Activated CD4-positive, alpha-beta T cell treated with anti-CD3 and anti-CD28 coated beads, Interleukin-2, Interleukin-6, amounts not matched to agents 100 ng/mL and 50 ng/mL, durations not matched to agents 16 hours and 8 hours (primary cell): ENCODE measurements around the gene TENM4.

Experiments used
- DNase-seq: peaks from one replicate; pipeline ENCODE4 v3.0.0-alpha.2; 2020

TENM4 gene

GRCh38 chr11:78759071-78759470 is 681.8 kb downstream of the TENM4 start:
- DNase-seq: no peak

GRCh38 chr11:78753297-78753696 is 687.5 kb downstream of the TENM4 start:
- no peak for DNase-seq

GRCh38 chr11:78752494-78752893 is 688.3 kb downstream of the TENM4 start:
- DNase-seq: no peak

GRCh38 chr11:78748918-78749690 is 691.7 kb downstream of the TENM4 start:
- DNase-seq: no peak

GRCh38 chr11:78744949-78745348 is 695.9 kb downstream of the TENM4 start:
- no peak for DNase-seq

GRCh38 chr11:78744202-78744601 is 696.6 kb downstream of the TENM4 start:
- no peak for DNase-seq

- DNase-seq: no peak
Observed at GRCh38 chr11:78742430-78742829, 698.4 kb downstream of the TENM4 start.

GRCh38 chr11:78741741-78742140 is 699.1 kb downstream of the TENM4 start:
- no peak for DNase-seq

- no peak for DNase-seq
Observed at GRCh38 chr11:78740199-78741071, 700.4 kb downstream of the TENM4 start.

- no peak for DNase-seq
Observed at GRCh38 chr11:78737891-78738290, 702.9 kb downstream of the TENM4 start.

- no peak for DNase-seq
Observed at GRCh38 chr11:78737301-78737700, 703.5 kb downstream of the TENM4 start.

- no peak for DNase-seq
Observed at GRCh38 chr11:78735711-78736110, 705.1 kb downstream of the TENM4 start.

GRCh38 chr11:78733031-78733430 is 707.8 kb downstream of the TENM4 start:
- DNase-seq: no peak

GRCh38 chr11:78732246-78732645 is 708.6 kb downstream of the TENM4 start:
- no peak for DNase-seq

GRCh38 chr11:78731027-78731426 is 709.8 kb downstream of the TENM4 start:
- no peak for DNase-seq

GRCh38 chr11:78730267-78730824 is 710.5 kb downstream of the TENM4 start:
- DNase-seq: no peak

- DNase-seq: no peak
Observed at GRCh38 chr11:78727816-78728215, 713.0 kb downstream of the TENM4 start.

GRCh38 chr11:78725200-78725599 is 715.6 kb downstream of the TENM4 start:
- no peak for DNase-seq

GRCh38 chr11:78722786-78723185 is 718.0 kb downstream of the TENM4 start:
- DNase-seq: no peak

GRCh38 chr11:78720281-78720989 is 720.4 kb downstream of the TENM4 start:
- no peak for DNase-seq

- no peak for DNase-seq
Observed at GRCh38 chr11:78717041-78717440, 723.8 kb downstream of the TENM4 start.

- peak; percentile 53 for DNase-seq
Observed at GRCh38 chr11:78715639-78716311, 725.1 kb downstream of the TENM4 start.

GRCh38 chr11:78714539-78714938 is 726.3 kb downstream of the TENM4 start:
- no peak for DNase-seq
